DMS53 (cell line): ENCODE results near the gene RNF31.

Experiments
- DNase-seq: peaks from one replicate; lab custom pipeline; 2025; lab: John Stamatoyannopoulos, UW

Gene RNF31

DNA sequence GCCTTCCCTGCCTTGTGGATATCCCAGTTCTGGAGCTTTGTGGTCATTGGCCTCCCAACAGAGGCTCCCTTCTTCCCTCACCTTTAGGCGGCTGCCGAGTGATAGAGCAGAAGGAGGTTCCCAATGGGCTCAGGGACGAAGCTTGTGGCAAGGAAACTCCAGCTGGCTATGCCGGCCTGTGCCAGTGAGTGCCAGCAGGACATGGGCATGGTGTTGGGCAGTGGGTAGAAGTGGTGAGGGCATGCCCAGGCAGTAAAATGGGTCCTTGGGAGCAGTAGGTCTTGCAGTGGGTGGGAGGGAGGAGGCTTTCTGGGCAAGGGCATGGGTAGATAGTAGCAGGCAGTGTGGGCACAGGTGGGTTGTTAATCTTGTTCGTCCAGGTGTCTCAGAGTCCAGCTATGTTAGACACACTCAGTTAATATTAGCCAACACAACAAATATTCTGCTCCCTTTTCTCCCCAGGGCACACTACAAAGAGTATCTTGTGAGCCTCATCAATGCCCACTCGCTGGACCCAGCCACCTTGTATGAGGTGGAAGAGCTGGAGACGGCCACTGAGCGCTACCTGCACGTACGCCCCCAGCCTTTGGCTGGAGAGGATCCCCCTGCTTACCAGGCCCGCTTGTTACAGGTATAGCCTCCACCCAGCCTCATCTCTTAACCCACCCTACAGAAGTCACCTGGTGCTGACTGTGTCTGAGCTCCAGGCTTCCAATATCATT lies 12.6 kb downstream of the RNF31 start:
- DNase-seq = no peak

DNA sequence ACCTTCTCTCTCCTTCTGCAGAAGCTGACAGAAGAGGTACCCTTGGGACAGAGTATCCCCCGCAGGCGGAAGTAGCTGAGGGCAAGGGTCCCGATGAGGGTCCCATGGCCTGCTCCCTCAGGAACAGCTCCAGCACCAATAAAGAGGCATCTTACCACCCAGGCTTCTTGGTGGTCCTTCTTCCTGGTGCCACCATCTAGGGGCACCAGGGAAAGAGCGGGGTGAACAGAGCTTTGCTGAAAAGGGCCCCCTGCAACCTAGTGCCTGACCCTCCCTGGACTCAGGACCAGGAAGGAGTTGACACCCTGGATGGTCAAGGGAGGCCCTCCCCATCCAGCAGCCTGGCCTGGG lies 13.2 kb downstream of the RNF31 start:
- no peak for DNase-seq

DNA sequence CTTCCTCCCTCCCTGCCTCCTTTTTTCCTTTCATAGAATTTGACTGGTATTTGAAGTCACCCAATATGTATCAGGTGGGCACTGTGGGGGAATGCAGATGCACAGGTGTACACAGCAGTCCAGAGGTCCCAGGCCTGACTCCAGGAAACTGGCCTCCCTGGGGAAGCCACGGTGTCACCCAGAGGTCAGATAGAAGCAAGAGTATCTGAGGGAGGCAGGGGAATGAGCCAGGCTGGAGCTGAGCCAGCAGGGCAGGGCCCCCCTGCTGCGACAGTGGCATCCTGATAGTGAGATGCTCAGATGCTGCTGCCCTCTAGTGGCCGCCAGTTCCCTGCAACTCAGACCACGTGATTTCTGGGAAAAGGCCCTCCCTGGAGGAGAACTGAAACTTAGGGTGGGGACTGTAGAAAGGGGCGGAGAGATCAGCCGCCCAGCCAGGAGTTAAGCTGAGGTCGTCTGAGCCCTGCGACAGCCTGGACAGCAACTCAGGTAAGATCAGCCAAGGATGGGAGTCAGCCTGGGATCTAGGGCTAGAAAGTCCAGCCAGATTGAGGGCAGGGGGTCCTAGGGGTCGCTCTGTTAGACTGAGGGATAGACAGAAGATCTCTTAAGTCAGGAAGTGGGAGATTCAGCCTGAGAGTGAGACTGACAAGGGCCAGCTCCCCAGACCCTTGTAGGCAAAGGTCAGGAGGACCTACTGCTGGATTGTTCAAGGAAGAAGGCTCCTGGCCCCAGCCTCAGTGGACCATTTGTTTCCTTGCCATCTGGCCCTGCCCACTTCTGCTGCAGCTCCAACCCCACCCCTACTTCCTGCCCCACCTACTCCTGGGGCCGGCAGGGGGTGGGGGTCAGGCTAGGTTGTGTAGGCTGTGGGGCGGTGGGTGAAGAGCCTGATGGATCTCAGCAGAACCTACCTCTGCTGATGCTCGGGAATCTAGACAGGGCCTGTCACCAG lies 13.8 kb downstream of the RNF31 start, which contains the start of gene IRF9:
Gene IRF9 (plus strand): TSS at position 416 of the 955 bp plus-strand sequence. CDS start 880 bp downstream, outside the sequence.
- peak; percentile 94 for DNase-seq

DNA sequence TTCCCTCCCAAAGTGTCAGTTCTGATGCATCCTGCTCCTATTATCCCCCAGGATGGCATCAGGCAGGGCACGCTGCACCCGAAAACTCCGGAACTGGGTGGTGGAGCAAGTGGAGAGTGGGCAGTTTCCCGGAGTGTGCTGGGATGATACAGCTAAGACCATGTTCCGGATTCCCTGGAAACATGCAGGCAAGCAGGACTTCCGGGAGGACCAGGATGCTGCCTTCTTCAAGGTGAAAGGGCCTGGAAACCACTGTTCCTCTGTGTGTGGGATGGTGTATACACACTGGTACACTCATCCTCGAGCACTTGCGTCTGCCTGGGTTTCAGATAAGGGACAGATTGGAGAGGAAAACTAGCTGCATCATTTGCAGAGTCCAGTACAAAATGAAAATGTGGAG lies 14.8 kb downstream of the RNF31 start:
- no peak for DNase-seq

DNA sequence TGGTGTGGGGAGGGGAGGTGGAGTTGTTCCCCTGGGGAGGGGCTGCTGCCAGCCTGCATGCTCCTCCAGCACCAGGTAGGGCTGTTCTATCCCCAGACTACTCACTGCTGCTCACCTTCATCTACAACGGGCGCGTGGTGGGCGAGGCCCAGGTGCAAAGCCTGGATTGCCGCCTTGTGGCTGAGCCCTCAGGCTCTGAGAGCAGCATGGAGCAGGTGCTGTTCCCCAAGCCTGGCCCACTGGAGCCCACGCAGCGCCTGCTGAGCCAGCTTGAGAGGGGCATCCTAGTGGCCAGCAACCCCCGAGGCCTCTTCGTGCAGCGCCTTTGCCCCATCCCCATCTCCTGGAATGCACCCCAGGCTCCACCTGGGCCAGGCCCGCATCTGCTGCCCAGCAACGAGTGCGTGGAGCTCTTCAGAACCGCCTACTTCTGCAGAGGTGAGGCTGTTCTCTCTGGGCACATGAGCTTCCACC lies 17.3 kb downstream of the RNF31 start:
- no peak for DNase-seq

DNA sequence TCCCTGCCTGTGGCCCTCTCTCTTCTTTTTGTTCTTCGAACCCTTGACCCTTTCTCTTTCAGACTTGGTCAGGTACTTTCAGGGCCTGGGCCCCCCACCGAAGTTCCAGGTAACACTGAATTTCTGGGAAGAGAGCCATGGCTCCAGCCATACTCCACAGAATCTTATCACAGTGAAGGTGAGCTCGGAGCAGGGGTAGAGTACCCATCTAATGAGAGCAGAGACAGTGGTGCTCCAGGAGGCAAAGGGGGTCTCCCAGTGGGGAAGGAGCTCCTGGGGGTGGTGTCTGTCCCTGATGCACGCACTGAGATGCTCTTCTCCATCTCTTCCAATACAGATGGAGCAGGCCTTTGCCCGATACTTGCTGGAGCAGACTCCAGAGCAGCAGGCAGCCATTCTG lies 18.5 kb downstream of the RNF31 start:
- no peak for DNase-seq

DNA sequence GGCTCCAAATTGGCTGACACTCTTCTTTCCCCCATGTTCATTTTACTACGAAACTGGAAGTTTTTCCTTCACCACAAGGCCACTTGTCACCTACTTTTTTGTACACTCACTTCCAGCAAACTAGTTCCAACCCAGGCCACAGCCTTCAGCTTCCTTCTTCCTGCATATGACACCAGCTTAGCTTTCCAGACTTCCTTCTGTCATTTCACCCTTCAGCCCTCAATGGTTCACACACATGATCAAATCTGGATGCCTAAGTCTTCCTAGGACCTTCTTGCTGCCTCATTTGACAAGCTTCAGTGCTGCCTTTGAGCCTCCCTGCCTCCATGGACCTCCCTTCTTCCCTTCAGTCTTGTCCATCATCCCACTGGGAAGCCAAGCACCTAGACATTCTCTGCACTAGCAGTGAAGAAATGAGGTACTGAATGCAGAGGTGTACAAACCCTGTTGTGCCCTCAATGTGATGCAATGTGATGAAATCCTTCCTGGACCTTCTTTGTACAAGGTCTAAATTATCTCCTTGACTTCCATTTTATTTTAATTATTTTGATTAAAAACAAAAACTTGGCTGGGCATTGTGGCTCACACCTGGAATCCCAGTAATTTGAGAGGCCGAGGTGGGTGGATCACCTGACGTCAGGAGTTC lies 20.3 kb downstream of the RNF31 start:
- no peak for DNase-seq

DNA sequence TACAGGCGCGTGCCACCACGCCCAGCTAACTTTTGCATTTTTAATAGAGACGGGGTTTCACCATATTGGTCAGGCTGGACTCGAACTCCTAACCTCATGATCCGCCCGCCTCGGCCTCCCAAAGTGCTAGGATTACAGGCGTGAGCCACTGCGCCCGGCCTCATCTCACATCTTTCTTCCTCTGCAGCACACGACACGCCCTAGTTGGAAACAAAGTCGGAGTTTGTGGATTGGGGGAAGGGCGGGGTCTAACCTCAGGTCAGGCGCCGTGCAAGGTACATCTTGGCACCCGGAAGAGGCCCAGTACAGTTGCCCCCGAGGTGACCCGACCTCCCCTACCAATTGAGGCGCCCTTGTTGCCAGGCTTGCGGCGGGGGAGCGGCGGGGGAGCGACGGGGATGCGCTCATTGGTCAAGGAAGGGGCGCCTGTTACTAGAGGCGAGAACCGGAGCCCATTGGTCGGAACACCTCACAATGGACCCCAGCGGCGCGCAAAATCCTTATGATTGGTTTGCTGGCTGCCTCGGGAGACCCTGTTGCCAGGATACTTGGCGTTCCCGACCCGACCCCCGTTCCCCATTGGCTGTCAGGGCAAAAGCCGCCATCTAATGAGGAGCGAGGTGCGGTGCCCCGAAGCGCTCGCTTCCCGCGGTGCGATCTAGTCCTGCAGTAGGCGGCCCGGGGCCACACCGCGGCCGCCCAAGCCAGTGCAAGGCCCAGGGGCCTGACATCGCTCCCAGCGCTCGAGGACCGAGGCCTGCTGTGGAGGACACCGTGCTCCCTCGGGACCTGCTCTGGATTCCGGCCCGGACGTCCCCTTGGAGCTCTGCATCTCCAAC lies 24.3 kb downstream of the RNF31 start, which contains the start of gene REC8:
Gene REC8 (plus strand): TSS at position 659 of the 839 bp plus-strand sequence. CDS start 473 bp downstream, outside the sequence.
- no peak for DNase-seq

DNA sequence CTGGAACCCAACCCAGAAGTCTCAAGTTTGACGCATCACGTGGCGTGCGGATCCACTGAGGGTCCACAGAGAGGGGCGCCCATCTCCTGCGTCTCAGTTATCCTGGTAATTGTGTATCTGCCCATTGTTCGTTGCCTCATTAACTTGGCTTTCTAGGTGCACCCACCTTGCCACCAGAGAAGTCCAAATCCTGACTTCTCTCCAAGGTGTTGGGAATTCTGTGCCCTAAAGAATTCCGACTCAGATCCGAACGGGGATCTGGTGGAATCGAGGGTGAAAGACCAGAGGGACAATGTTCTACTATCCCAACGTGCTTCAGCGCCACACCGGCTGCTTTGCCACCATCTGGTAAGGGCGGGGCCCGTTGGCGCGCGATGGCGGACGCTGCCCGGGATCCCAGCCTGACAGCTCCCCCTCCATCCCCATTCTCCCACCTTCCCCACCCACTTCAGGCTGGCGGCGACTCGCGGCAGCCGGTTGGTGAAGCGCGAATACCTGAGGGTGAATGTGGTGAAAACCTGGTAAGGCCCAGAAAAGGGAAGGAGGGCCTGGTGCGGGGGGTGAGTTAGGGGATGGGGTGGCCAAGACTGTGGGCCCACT lies 25.1 kb downstream of the RNF31 start:
- no peak for DNase-seq

DNA sequence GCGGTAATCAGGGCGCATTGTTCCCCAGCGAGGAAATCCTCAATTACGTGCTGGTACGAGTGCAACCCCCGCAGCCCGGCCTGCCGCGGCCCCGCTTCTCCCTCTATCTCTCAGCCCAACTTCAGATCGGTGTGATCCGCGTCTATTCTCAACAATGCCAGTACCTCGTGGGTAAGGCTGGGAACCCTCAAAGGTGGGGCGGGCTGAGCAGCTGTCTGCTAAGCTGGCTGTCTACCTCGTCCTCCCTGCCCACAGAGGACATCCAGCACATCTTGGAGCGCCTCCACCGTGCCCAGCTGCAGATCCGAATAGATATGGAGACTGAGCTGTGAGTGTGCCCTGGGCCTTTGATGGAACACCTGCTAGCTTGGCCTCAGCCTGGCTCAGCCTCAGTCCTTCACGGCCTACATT lies 25.6 kb downstream of the RNF31 start:
- DNase-seq = no peak

DNA sequence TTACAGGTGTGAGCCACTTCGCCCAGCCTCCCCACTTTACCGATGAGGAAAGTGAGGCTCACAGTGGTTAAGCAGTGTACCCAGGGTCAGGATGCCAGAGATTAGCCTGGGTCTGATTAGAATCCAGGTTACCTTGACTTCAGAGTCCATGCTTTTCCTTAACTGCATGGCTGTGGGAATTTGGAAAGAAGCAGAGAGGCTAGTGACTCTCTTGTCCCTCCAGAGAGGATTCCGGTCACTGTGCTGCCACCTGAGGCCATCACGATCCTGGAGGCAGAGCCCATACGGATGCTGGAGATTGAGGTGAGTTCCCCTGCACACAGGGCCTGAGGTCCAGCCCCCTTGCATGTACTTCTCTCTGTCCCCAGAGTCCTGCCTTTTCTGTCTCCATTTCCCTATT lies 29.3 kb downstream of the RNF31 start:
- no peak for DNase-seq

DNA sequence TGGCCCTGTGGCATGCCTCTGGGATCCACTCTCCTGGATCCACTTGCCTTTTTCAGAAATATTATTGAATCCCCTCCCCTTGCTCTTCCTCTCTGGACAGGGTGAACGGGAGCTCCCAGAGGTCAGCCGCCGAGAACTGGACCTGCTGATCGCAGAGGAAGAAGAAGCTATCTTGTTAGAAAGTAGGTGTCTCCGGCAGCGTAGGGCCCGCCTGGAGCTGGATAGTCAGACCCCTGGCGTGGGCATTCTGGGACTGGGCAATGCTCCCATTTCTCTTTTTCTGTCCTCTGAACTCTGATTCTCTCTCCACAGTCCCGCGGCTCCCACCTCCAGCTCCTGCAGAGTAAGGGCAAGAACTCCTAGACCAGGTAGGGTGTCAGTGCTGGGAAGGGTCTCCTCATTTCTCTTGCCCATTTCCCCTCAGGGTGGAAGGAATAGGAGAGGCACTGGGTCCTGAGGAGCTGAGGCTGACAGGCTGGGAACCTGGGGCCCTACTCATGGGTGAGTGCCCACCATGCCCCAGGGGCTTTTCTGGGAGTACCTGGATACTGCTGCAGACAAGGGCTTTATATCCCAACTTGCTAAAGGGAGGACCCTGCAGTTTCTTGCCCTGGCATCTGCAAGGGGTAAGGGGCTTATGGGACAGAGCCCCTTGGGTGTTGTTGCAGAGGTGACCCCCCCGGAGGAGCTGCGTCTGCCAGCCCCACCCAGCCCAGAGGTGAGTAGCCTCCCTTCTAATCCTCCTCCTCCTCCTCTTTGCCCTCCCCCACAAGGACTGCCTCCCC lies 29.9 kb downstream of the RNF31 start:
- DNase-seq = no peak

DNA sequence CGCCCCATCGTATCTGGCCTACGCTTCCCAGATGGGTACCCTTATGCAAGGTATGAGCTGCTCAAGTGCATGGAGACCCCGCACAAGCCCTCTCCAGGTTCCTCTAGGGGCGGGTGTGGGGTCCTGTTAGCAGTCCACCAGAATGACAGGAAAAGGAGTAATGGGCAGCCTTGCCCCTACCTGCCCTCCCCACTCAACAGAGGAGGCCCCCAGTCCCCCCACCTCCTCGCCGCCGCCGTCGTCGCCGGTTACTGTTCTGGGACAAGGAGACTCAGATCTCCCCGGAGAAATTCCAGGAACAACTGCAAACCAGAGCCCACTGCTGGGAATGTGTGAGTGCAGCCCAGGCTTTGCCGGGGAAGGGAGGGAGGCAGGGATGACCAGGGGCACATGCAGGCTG lies 30.6 kb downstream of the RNF31 start:
- no peak for DNase-seq

DNA sequence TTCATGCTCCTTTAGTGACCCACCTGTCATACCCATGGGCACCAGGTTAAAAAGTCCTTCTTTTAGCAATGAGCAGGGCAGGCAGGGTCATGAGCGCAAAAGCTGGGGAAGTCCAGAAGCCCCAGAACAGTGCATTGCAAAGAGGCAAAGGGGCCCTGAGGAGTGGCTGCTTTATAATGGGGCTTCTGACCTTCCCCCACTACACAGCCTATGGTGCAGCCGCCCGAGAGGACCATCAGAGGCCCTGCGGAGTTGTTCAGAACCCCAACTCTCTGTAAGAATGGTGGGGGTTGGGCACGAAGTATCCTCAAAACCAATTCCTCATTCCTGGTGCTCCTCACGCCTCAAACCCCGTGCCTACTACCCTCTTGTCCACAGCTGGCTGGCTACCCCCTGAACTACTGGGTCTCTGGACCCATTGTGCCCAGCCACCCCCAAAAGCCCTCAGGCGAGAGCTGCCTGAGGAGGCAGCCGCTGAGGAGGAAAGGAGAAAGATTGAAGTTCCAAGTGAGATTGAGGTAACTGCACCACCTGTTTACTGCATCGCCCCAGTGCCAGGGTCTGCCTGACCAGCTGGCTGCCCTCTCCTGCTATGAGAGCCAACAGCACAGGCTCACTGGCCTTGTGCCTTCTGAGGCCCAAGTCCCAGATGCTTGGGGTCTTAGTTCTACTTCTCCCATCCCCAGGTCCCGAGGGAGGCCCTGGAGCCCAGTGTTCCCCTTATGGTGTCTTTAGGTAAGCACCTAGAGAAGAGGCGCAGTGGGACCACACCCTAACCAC lies 31.3 kb downstream of the RNF31 start:
- DNase-seq = no peak

DNA sequence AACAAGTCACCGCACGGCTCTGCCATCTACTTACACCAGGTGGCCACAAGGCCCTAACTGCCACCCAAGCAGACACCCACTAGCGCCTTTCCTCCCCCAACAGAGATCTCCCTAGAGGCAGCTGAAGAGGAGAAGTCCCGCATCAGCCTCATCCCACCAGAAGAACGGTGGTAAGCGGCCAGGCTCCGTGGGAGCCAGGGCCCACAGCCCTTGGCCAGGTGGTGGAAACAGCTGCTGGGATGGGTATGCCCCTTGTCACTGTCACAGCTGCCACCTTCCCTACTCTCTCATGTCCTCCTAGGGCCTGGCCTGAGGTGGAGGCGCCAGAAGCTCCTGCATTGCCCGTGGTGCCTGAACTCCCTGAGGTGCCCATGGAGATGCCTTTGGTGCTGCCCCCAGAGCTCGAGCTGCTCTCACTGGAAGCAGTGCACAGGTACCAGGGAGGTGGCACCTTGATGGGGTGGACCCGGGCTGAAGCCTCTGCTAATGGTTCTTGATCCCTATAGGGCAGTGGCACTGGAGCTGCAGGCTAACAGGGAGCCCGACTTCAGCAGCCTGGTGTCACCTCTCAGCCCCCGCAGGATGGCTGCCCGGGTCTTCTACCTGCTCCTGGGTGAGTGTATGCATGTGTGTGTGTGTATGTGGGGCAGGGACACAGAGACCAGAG lies 32.1 kb downstream of the RNF31 start:
- no peak for DNase-seq

DNA sequence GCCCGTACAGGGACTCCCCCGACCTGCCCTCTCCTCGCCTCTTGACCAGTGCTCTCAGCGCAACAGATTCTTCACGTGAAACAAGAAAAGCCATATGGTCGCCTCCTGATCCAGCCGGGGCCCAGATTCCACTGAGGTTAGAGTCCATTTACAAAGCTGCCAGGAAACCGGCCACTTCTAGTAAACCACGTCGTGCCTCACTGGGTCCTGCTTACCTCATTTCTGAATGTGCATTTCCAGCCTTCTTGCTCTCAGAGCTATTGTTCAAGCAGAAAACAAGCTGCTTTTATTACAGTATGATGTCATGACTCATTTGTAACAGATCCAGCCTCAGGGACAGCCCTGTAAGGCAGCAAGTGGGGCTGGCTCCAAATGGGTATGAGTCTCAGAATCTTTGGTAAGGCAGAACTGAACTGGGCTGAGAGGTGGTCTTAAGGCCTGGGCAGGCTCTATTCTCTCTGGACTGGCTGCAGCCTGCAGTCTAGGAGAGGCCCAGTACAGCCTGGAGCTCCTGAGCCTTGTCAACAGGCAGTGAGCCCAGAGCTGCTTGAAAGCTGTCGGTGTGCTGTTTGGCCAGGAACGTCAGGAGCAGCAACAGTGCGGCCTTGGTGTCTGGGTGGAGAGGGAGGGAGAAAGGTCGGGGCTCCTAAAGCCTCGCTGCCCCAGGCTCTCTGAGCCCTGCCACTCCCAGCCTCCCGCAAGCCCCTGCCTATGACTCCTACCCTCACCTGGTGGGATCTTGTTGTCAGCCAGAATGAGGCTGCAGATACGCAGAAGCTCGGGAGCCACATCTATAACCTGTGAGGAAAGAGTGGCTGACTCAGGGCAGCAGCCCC lies 32.9 kb downstream of the RNF31 start:
- DNase-seq = peak; percentile 51

DNA sequence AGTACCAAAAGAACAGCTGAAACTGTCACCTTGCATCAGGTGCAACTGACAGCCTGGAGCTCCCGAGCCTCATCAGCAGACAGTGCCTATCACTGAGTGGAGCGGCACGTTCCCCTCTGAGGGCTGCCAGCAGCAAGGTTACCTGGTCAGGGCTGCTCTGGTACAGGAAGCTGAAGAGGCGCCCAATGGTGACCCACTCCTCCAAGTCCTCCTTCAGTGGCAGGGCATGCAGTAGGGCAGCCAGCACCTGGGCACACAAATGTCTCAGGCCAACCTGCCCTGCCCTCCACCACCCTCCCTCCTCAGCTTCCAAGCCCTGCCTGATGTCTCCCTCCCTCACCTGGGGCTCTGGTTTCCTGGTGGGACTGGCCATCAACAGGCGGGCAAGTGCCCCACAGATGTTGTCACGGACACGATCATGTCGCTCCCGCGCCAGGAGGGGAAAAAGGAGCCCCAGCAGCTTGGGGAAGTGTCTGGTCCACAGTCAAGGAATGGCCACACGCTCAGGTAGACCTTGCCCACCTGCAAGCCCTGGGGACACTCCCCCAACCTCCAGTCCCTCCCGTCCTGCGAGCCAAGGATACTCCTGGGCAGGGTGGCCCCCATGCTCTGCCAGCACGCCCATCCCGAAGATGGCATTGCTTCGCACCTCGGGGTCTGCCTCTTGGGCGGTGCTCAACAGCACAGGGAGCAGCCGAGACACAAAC lies 34.2 kb downstream of the RNF31 start:
- no peak for DNase-seq
